GM21367 (cell line): Measurements from ENCODE around the gene ADGRV1.
"Not testable (repeated sequence)": the region's sequence is repeated elsewhere in the genome, so short reads cannot be mapped to it uniquely, and the experiment has no call there.

Source experiments
- ATAC-seq: cut with Tn5 transposase; IDR thresholded peaks from one replicate; pipeline ENCODE4 v1.9.1; 2021; ENCODE audit not compliant: unreplicated experiment

ADGRV1 gene

DNA sequence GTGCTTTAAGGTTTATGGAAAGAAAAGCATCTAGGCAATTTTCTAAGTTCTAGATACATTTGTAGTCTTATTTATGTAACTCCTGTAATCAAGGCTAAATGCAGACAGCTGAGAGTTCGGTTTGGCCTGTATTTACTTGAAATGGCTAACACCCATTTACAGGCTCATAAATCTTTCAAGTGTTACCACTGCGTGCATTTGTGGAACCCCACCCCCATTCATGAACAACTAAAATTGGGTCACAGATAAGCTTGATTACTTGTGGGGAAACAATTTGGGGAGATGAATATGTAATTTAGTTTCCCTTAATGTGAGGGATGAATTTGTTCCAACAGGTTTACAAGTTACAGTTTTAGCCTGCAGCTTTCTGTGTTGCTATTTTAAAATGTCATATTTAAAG, 463.9 kb downstream of the ADGRV1 start:
- ATAC-seq = no peak

DNA sequence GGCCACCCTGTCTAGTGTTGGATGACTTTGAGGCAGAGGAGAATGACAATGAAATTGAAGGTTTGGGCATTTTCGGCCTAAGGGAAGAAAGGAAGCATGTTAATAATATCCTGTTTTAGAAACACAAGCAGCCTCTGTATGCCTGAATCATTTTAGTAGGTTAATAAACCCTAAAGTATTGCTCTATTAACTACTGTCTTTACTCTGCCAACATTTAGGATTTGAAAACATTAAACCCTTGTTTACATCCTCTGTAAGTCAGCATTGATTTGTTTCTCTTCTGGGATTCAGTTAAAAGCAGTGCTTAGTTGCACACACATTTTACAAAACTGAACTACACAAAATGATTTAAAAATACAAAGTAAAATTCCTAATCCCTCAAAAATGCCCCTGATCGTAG, 465.6 kb downstream of the ADGRV1 start:
- no peak for ATAC-seq

DNA sequence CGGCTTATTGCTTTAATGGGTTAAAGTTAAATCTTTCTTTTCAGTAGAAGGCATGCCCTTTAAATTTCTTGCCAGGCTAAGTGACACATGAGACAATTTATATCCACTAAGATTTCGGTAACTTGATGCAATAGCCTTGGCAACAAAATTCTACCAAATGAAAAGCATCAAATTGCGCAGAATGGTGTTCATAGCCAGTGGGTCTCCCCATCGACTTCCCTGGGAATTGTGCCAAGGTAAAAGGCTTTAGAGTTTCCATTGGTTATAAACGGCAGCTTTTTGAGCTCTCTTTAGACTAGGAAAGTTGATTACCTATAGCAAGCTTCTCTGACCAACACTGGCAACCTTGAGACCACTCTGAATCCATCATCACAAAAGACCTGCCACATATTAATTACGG, 466.1 kb downstream of the ADGRV1 start:
- ATAC-seq = no peak

DNA sequence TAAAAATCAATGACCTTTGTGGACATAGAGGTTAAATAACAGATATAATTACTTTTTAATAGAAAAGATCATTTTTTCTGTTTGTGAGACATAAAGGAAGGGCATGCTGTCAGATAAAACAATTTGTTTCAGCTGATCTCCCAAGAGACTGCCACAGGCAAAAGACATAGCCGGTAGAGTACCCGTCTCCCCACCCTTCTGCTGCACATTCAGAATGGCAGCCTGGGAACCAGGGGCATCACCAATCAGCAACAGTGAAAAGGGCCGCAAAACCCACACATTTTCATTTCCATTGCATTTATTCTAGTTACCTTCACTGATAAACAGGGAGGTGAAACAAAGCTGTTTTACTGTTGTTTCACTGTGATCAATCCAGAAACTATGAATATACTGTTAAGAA, 466.9 kb downstream of the ADGRV1 start:
- no peak for ATAC-seq

DNA sequence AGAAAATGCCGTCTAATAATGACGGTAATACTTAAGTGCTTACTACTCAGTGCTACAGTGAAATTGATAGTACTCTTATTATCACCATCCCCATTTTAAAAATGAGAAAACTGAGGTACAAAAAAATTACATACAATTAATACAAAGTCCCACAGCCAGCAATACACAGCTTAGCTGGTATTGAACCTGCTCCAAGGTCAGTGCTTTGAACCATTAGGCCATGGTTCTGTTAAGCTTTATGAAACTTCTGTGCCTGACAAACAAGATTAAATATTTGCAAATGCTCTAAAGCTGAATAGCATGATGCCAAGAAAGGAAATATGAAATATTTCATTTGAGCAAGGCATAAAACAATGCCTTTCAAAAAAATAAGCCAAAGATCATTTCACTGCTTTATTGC, 467.4 kb downstream of the ADGRV1 start:
- ATAC-seq = no peak

DNA sequence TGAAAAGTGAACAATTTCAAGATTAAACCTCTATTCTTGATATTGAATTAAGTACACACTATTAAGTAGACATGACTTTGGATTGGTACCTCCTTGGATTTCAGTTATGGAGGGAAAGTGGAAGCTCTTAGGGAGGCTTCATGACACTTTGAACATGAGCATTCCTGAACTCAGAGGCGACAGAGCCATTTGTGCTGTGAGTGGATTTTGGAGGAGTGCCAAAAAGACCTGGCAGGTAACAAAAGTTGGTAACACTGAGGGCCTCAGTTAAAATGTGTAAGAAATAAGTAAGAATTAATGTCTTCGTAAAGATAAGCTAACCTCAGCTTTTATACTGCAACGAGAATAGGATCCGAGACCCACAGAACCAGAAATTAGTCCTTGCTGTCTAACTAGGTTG, 467.9 kb downstream of the ADGRV1 start:
- ATAC-seq = no peak

DNA sequence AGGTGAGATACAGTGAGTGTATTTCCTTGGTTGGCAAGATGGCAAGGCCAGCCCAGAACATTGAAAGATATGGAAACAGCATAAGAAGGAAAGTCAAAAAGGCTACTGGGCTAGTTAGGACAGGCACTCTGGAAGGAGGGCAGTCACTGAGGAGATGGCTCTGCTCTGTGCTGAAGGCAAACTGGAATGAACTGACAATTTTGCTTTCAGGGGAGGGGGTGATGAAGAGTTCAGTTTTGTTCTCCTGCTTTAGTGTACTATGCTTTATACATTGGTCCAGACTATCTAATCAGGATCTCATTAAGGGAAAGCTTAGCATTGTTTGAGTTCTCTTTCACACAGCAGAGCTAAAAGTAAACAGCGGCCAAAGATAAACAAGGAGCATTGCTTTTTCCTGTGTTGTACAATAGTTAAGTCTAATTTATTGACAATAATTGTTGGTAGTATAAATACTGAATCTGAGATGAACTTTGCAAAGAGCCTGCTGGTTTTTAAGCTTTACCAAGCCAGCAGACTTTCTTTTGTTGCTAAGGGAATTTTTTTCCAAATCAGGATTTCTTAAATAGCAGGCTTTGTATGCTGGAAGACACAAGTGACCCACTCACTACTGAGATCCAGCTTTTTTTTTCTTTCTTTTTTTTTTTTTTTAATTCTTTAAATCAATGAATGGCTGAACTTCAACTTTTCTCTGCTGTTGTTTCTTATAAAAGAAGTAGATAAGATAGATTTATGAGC, 469.0 kb downstream of the ADGRV1 start:
- ATAC-seq = no peak

DNA sequence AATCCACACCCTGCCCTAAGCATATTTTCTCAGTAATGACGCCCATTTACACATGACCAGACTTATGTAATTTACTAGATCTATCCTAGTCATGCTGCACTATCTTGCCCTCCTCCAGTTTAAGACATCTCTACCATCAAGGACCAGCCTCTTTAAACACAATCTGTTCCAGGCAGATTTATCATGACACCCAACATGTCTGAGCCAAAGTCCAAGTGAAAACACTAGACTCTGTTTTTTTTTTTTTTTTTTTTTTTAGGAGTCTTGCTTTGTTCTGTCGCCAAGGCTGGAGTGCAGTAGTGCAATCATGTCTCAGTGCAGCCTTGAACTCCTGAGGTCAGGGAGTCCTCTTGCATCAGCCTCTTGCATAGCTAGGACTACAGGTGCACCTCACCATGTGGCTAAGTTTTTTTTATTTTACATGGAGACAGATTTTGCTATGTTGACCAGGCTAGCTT, 469.9 kb downstream of the ADGRV1 start:
- no peak for ATAC-seq

DNA sequence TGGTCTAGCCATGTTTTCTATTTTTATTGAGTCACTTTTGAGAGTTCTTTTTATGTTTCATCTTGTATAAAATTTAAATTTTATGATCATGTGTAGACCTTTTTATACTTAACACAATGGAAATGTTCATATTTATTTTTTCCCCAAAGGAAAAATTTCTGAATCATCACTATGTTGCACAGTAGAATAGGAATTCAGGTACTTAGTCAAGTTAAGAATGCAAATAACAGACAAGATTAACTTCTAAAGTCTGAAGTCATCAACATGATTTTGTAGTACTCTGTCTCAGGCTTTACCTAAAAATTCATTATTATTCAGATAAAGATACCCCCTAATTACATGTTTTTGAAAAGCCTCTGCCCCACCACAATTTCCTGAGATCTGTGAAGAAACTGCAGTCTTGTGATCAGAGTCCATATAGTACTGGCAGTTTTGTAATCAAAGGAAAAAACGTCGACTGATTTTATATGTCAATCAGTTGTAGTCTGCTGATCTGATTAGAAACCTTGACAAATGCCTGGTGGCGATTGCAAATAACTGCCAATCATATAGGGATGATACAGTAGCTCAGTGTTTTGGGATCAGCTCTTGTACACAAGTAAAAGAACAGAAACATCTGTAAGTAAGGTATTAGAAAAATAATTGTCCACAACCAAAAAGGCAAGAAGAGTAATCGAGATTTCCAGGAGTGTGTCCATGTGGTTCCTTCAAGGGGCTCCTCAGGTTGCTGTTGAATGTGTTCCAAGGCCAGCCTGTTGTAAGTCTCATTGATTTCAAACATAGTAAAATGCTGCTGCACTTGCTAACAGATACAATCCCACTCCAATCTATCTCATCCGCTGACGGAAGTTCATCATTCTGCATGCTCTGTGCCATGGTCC, 472.2 kb downstream of the ADGRV1 start:
- no peak for ATAC-seq

DNA sequence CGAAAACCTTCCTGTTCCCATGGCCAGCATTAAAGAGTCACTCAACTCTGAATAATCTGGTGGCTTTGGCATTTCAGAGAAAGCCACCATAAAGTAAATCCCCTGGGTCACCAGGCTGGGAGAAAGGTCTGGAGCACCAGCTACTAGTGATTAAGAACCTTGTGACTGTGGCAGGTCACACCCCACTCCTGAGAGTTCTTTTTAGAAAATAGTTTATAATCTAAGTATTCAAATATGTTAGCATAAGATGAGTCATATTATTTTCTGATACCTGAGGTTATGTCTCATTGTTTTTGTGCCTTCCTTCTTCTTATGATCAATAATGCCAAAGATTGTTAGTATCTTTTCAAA, 472.8 kb downstream of the ADGRV1 start:
- ATAC-seq = no peak

DNA sequence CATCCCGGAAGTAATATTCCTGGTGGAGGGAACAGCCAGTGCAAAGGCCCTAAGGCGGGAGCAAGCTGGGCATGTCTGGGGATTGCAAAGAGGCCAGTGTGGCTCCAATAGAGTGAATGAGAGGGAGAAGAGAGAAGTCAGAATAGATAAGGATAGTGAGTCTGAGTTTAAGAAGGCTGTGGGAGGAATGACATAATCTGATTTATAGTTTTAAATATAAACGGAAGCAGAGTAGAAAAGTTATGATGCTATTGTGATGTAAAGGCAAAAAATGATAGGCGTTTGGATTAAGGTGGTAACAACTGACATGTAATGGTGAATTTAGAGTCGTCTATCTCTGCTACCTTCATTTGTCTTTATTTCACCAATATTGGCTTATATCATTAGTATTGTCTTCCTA, 473.5 kb downstream of the ADGRV1 start:
- ATAC-seq = no peak

DNA sequence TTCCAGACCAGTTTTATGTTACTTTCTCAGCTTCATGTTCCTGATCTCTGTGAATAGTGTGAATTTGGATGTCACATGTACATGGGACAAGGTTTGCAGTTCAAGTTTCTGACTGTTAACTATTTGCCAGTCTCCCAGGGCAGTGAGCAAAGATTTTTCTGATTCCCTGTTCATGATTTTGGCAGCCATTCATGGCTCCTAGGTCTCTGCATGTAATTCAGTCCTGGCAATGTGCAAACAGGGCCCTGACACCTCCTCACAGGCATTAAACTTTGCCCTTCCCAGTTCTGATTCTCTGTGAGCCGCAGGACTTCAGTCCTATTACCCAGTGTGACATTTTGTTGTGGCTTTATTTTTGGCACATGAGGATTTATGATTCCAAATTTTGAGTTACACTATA, 474.8 kb downstream of the ADGRV1 start:
- ATAC-seq = no peak

DNA sequence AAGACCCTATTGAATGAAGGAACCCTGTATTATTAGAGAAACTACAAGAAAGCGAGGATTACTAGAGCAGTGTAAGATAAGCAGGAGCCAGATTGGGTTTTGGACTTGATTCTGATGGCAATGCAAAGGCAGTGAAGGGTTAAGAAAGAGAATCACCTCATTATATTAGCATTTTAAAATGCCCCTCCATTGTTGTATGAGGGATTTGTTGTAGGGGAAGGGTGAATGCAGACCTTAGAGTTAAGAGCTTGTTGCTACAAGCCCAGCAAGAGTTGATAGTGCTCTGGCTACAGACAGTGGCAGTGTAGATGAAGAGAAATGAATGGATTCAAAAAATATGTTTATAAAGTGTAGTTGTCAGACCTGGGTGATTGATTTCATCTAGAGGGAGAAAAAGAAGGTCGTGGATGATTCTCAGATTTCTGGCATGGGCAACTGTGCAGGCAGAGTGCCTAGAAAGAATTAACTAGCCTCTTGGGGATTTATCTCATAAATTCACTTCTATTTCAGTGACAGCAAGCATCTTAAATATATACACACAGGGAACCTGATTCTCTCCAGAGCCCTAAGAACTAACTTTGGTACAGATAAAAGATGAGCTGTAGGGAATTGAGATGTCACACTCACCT, 479.7 kb downstream of the ADGRV1 start:
- ATAC-seq = no peak

DNA sequence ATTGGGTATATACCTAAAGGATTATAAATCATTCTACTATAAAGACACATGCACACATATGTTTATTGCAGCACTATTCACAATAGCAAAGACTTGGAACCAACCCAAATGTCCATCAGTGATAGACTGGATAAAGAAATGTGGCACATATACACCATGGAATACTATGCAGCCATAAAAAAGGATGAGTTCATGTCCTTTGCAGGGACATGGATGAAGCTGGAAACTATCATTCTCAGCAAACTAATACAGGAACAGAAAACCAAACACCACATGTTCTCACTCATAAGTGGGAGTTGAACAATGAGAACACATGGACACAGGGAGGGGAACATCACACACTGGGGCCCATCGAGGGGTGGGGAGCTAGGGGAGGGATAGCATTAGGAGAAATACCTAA, 482.5 kb downstream of the ADGRV1 start:
- not testable (repeated sequence) for ATAC-seq

DNA sequence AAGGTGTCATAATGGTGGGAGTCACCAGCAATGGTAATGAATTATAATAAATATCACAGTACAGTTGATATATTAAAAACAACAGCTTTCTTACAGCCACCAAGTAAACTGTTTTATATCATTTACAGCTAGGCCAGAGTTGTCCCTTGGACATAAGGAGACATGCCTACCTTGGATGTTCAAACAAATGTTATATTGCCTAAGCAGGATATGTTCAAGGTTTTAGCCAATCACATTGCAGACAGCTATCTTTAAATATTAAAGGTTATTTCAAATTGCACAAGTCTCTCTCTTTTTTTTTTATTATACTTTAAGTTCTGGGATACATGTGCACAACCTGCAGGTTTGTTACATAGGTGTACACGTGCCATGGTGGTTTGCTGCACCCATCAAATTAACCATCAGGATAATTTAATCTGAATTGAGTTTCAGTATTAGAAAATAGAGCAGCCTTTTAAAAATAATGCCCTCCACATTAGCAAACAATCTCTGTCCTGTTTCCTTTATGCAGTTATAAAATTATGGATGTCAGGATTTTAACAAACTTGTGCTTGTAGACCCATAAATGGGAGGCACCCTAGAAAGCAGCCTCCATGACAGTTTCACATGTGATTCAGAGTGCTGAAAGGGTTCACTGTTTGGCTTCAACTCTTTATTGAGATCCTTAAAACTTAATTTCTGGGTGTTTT, 483.8 kb downstream of the ADGRV1 start:
- ATAC-seq = no peak

DNA sequence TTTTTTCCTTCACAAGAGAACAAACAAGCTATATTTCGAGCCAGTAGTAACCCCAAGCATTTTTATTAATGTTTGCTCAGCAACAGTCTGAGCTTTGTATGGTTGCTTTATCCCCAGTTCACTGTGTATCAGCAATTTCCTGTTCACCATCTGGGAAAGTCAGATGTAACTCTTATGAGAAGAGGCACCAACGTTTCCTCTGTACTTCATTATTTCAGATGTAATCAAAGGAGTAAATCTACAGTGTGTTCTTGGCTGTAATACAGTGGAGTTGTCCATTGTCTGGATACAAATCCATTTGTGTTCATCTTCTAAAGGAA, 484.3 kb downstream of the ADGRV1 start:
- no peak for ATAC-seq

DNA sequence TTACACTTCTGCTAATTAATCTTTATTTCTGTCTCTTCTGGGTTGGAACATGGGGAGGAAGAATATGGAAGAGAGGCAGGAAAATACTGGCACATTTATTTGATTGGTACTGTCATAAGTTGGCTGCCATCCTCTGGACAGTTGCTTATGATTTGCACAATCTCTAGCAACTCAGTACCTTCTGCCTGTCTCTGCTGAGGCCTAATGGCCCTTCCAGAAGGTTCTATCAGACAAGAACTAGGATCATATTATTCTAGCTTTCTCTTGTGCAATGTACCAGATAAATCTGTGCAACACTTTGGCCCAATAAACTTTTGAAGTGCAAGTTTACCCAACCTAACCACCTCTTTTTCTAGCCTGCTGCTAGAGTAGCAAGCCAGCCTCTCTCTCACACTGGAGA, 489.5 kb downstream of the ADGRV1 start:
- ATAC-seq = no peak

DNA sequence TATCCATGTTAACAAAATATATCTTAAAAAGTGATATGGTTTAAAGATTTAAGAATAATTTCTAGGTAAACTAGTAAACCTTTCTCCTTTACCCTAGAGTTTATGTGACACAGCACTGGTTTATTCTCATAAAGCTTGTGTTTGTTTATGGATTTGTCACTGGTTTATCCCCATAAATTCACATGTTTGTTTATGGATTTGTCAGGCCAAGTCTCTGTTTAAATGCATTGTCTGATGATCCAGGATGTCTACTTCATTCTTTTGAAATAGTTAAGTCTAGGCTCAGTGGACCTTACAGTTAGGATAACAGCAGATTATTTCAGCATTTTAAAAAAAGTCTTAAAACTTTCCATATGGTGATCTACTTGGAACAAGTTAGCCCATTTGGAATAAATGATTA, 490.5 kb downstream of the ADGRV1 start:
- no peak for ATAC-seq

DNA sequence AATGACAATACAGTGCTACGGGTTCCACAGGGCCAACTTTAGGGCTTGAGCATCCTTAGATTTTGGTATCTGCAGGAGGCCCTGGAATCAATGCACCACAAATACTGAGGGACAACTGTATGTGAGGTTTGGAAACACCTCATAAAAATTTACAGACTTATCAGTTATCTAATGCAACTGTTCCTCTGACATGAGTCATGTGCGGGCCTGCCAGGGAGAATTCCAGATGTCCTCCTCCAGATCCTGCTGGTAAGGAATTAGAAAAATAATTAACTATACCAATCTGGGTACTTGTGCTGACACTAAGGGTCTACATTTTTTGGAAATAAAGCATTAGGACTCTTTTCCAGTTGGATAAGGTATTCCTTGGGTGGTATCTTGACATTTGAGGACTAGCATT, 491.2 kb downstream of the ADGRV1 start:
- no peak for ATAC-seq

DNA sequence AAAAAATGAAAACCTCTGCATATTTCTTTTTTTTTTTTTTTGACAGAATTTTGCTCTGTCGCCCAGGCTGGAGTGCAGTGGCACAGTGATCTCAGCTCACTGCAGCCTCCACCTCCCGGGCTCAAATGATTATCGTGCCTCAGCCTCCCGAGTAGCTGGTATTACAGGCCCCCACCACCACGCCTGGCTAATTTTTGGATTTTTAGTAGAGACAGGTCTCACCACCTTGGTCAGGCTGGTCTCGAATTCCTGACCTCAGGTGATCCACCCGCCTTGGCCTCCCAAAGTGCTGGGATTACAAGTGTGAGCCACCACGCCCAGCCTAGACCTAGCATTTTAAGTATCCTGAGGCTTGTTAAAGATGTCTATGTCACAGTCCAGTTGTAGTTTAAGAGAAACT, 493.8 kb downstream of the ADGRV1 start:
- ATAC-seq = not testable (repeated sequence)

DNA sequence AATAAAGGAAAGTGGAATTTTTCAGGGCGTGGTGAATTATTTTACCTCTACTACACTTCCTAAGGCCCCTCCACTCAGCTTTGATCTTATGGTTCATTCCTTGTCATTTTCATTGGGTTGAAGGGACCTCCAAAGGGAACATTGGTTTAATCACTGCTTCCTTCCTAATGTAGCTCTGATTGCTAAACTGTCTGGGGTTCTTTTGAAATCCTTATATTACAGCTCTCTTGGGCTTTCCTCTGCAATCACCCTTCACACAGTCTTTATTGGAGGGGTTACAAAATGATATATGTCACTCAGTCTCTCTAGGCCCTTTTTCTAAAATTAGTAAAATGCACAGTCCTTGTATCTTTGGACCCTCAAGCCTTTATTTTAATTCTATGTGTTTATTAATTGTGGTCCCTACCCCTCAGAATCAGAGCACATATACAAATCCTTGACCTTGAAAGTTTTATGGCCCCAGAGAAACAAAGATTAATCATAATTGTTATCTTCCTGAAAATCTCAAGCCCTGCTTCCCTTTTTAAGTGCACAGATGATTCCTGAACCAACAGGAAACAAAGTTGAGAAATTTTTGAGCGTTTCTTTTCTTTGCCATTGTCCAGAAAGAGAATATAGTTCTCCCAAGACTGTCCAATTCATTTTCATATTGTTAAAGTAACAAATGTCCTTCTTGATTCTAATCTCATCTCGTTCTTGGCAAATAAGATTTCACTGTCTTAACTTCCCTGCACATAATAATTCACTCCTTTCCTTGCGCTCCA, 494.6 kb downstream of the ADGRV1 start:
- ATAC-seq = no peak
